HG03354 (cell line): ENCODE data around the gene SNRNP27.

ENCODE experiments used
- ATAC-seq: cut with Tn5 transposase; IDR thresholded peaks from one replicate; pipeline ENCODE4 v1.9.1; 2021; ENCODE audit warnings: mild to moderate bottlenecking; ENCODE audit not compliant: unreplicated experiment, poor library complexity, severe bottlenecking

Gene SNRNP27

DNA sequence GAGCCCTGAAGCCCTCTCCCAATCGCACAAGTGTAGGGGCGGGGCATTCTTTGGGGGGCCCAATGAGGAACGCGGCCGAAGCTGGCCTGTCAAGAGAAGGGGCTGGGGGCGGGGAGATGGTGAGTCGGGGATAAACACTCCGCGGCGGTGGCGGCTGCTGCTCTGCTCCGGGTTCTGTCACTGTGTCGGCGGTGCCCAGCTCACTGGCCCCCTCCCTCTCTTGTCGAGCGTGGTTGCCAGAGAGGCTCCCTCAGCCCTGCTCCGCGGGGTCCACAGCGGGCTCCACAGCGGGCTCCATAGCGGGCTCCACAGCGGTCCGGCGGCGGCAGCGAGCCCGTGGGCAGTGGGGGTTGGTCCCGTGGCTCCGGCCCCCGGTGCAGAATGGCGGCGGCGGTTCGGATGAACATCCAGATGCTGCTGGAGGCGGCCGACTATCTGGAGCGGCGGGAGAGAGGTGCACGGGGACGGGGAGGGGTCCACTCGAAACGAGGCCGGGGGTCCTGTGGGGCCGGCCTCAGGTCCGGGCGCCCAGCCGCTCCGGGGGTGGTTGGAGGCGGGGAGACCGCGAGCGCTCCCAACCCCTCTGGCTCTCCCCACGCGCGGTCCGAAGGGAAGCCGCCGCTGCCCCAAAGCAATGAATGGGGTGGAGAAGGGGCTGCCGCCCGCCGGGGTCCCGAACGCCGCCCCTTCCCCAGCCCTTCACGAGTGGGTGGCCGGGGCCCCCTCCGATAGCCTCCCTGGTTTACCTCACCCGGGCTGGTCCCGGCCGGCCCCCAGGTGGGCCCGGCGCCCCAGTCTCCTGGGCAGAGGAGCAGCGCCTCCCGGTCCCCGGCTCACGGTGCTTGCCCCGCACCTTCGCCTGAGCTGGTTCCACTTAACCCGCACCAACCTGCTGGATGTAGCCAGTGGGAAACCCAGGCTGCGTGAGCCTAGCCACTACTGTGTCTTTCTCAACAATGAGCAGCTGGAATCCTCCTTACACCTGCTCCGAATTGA lies 21.5 kb downstream of the SNRNP27 start, which contains the start of gene MXD1:
MXD1 (plus strand) TSS at position 160 of the 996 bp plus-strand sequence; CDS start at position 382, 222 bp downstream.
- no peak for ATAC-seq

DNA sequence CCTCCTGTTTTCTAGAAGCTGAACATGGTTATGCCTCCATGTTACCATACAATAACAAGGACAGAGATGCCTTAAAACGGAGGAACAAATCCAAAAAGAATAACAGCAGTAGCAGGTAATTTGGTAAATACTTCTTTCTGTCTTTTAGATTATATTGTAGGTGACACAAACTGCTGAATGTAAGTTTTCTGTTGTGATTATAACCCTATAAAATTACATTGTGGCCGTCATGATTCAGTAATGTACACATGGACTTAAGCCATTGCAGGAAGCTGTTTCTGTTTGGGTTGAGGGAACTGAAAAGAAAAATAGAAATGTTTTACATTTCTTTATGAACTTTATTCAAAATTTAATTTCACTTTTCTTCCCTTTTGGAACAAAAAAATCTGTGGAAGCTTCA lies 22.4 kb downstream of the SNRNP27 start:
- ATAC-seq, result no peak

DNA sequence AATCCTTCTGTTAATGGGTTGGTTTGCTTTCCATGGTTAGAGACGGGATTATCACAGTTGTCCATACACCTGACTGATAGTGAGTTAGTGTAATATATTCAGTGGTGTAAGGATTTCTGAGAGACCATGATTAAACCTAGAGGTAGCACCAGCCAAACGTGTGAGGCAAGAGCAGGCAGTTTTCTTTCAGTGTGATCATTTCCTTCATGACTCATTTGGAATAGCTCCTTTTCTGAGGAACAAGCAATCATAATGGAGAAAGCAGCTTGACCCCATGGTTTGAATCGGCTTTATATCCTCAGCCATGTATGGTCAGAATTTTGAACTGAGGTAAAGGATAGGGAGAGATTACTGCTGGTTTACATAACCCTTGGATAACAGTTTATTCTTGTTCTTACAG lies 24.1 kb downstream of the SNRNP27 start:
- ATAC-seq, result no peak

DNA sequence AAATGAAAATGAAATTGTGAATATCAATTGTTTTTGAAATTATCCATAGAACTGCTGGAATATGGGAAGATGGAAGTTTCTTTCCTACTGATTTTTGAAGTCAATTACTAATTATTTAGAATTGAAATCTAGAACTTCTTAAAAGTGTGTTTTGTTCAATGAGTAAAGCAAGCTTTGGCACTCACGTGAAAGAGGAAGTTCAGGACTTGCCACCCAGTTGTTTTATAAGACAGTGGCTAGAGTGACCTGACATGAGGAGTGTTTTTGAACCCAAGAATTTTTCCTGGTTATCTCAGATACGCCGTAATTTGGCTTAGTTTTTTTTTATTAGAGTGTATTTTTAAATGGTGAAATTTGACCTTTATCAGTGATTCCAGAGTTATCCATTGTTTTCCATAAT lies 24.6 kb downstream of the SNRNP27 start:
- no peak for ATAC-seq

DNA sequence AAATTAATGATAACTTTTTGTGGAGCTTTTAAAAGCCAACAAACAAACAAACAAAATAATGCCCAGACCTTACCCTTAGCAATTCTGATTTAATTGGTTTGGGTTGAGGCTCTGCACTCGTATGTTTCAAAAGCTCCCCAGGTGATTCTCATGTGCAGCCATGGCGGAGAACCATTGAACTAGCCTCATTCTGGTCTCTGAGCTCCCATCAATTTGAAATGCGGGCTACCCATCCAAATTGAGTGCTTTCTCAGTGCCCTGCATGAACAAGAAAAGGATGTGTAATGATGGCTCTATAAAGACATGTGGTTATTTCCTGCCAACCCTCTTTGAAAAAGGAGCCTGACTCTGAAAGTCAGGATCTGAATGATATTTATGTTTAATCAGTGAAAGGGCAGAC lies 29.4 kb downstream of the SNRNP27 start:
- no peak for ATAC-seq

DNA sequence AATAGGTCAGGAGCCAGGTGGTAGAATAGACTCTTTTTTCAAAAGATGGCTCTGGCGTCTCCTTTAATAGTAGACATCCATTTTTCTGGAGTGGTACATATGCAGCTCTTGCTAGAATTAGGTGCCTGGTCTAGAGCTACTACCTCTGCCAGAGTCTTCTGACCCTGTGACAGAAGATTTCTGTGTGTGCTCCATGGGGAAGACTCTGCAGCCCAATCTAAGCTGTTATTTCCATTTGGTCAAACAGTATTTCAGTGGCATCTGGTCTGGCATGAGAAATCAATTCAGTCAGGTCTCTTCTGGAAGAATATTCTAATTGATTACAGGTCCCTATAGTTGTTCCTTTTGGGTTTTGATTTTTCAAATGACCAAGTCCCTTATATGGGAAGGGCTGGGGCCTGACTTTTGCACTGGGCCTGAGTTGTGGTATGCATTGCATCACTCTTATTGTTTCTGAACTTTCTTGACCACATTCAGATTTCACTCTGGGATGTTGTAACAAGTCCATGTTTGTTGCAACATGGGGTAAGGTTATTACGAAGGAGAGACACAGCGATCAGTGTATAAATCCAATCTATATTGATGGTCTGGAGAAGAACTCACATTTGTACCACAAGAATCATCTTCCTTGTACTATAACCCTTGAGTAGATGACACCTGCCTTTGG lies 33.2 kb downstream of the SNRNP27 start:
- ATAC-seq, result no peak

DNA sequence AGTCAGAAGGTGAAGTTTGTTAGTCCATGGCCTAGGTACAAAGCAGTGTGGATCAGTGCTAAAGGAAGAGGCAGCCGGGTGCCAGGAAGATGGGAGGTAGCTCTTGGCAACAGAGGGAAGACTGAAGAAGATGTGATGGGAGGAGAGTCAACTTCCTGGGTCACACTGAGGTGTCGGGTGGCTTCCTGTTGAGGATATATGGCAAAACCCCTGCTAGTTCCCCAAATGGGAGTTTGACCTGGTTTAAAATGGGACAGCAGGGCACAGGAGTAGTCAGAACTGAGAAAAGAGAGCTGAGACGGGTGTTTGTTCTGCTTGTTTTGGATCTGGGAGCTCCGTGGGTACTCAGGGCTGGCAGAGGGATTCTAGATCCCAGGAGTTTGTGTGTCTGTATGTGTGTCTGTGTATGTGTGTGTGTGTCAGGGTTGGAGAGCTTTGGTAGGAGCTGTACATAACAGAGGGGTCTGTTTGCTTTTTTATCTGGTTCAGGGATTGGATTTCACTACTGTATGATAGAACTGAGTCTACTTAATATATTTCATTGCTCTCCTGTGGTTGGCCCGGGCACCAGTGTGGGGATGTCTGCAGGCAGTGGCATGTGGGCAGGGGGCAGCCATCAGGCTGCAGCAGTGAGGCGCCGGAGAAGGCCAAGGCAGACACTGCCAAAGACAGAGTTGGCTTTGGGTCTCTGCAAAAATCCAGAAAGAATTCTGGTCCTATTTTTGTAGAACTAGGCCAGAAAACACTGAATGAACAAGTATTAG lies 38.3 kb downstream of the SNRNP27 start:
- no peak for ATAC-seq

DNA sequence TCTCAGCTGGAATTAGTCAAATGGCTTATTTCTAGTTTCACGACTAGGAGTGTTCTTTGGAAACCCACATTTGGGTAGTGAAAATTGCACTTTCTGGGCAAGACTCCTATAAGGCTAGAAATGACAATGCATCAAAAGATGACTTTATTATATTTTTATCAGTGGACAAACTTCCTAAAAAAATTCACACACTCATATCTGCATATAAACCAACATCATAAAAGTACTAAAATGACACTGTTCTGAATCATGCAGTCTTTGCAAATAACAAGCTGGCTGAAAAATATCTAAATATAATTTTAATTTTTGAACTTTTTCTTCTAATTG lies 38.8 kb downstream of the SNRNP27 start:
- no peak for ATAC-seq

DNA sequence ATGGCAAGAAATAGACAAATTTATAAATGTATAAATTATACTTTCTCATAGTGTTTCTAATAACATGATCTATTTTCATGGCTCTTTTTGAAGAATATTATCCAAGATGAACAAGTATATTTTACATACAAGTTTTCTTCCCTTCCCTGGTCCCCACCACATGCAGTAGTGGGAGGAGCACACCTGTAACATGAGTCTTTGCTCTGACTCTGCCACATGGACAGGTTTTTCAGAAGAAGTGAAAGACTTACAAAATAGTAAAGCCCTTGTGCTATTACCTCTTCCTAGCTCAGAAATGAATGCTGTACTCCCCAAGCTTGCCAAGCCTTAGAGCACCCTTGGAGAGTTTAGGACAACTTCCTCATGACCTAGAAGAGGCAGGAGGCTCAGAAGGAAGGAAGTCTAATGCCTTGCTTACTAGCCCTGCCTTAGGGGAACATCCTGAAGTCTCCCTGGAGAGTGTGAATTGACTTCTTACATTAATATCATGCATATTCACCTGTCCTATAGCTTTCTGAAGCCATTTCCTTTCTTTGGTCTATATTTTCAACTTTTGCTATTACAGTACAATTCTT lies 39.6 kb downstream of the SNRNP27 start:
- ATAC-seq, result no peak

DNA sequence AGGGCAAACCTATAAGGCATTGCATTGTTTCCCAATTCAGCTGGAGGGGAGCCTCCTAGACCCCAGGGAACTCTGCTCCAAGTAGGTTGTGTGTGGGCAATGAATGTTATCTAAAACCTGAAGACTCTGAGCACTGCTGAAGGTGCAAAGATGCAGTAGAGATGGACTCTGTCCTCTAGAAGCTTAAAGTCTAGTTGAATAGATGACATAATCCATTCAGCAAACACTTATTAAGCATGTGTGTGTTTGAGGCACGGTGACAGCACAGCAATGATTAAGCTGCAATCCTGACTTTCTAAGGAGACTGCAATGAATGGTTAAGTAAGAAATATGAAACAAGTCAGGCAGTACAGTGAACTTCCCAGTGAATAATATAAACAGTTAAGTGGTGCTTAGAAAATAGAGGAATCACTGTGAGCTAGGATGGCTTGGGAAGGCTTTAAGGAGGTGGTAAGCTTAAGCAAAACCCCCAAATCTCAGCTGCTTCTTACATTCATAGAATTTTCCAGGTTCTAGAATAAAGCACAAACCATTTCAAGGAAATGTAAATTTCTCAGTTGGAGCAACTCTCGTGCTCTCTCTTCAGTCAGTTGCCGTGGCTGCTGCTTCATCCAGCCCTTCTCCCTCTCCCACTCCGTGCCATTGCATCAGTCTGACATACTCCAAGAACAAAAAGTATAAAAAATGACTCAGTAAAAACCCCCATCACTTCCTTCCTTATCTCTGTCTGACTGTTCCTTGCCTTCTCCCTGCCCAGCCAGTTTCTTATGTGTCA lies 40.3 kb downstream of the SNRNP27 start:
- ATAC-seq, result no peak

DNA sequence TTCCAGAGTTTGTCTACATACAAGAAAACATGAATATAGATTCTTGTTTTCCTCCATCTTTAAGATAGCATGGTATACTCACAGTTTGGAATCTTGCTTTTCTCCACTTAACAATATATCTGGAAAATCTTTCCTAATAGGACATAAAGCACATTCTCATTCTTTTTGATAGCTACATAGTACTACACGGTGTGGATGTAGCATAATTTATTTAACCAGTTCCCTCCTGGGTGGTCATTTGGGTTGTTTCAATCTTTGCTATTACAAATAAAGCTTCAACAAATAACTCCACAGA lies 40.8 kb downstream of the SNRNP27 start:
- ATAC-seq, result no peak

DNA sequence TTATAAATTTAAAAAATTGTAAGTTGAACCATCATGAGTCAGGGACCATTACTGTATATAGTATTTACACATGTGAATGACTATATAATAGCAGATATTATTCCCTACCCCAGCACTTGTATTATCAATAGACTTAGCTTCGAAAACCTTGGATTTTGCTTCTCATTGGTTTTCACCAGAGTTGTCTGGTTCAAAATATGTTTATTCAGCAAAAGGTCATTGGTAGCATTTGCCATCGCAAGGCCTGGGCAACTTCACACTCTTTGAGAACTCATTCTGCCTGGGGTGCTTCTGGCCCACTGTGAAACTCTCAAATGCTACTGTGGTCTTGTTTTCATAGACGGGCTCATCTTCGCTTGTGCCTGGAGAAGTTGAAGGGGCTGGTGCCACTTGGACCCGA lies 41.3 kb downstream of the SNRNP27 start:
- no peak for ATAC-seq

DNA sequence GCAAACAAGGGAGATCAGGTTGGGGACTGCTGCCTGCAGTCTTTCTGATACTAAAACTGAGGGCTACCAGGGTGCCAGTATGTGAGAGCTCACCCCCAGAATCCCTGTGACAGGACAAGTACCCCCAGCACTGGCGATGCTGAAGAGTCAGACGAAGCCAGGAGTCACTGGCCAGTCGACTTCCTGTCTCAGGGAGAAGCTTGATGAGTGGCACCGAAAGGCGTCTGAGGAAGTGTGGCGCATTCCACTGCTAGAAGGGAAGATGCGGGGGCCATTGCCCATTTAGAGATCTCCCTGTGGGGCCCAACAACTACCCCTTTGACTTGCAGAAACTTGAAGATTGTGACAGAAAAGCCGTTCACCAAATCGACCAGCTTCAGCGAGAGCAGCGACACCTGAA lies 43.1 kb downstream of the SNRNP27 start:
- no peak for ATAC-seq

DNA sequence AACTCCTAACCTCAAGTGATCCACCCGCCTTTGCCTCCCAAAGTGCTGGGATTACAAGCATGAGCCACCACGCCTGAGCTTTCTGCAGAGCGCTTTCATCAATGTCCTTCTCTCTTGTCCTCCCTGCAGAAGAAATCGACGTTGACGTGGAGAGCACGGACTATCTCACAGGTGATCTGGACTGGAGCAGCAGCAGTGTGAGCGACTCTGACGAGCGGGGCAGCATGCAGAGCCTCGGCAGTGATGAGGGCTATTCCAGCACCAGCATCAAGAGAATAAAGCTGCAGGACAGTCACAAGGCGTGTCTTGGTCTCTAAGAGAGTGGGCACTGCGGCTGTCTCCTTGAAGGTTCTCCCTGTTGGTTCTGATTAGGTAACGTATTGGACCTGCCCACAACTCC lies 44.2 kb downstream of the SNRNP27 start:
- no peak for ATAC-seq

DNA sequence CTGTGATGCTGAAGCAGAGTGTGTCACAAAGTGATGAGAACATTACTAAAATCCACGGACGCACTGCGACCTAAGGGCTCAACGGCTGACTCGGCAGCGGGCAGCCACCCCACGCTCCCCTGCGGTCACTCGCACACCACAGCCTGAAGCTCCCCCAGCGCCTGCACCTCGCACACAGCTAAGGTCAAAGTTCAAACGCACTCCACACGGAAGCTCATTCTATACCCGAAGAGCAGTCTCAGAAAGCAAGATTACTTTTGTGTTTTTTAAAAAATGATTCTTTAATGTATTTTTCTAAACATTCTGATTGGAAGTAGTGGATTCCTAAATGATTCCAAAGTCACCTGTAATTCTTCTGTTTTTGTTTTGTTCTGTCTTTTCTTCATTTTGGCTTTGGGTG lies 46.0 kb downstream of the SNRNP27 start:
- ATAC-seq, result no peak

DNA sequence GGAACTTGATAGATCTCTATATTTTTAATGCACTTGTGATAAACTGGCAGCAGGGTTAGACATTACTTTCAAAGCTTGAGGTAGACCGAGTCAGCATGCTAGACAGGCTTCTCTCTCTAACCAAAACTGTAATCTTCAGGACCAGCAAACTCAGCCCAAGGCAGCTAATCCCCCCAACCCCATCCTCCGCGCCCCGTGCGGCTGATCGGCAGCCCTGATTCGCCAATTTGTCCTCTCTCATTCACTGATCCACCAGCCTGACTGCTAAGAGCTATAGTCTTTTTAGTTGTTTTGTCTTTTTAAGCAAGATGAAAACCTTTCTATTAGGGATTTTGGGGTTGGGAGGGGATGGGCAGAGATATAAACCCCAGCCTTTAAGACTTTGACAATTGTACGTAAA lies 46.9 kb downstream of the SNRNP27 start:
- no peak for ATAC-seq

DNA sequence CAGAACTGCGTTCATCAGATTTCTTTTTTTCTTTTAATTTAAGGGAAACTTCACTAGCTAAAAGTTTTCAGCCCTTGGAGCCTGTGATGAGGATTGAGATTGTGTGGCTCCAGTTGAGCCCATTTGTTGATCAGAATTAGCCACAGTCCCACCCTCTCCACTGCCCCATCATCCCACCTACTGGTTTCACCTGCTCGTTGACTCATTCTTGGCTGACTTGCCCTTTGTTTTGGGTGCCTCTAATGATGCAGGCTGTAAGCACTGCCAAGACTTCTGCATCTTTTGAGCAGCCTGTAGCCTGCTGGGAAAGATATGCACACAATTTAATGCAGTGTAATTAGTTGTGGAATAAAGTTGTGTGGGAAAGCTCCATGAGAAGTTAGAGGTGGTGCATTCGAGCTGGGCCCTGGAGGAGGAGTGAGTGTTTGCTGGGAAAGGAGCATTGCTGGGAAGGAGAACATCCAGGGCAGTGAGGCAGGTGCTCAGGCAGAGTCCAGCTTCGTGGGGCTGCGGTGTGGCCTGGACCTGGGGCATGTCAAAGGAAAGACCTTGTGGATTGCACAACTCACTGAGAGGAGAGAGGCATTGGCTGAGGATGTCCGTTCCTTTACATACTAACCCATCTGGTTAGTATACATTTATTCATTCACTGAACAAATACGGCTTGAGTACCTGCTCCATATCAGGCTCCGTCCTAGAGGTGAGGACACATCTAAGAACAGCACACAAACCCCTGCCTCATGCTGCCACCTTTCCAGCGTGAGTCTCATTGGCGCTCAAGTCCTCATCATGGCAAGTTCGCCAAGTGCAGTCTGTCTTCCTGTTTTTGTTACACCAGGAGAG lies 49.5 kb downstream of the SNRNP27 start:
- ATAC-seq, result no peak

DNA sequence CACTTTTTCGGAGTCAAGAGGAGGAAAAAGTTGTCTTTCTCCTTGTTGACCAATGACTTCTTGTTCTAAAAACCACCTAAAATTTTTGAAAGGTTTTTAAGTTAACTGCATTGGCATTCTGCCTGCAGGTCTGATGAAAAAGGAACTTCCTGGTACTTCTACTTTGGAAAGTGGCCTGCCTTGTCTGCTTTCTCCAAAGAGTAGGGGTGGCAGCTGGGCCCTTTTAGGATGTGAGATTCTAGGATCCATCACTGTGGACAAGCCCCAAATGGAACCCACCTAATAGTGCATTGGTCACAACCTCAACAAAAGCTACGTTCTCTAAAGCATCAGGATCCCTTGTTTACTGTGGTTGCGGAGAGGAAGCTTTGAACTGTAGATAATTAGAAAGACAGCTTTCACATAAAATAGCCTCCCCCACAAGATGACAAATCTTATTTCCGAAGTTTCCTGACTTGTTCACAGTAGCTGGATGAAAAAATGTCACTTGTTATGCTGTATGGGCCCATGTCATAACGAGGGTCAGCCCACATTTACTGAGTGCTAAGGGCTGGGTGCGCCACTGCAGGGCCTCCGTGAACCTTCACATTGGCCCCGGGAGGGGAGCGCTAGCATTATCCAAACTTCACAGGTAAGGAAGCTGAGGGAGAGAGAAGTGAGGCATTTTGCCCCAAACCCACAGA lies 50.2 kb downstream of the SNRNP27 start:
- no peak for ATAC-seq
